Panc1 (cell line): Measurements from ENCODE around the gene UBE2V1.
"Not testable (repeated sequence)": the region's sequence is repeated elsewhere in the genome, so short reads cannot be mapped to it uniquely, and the experiment has no call there.

Experiments
- POLR2AphosphoS5 ChIP-seq: IDR thresholded peaks from 2 replicates; pipeline ENCODE4 v1.6.1; 2012; ENCODE audit warnings: mild to moderate bottlenecking, low read depth, low read length, moderate library complexity
- SIN3A ChIP-seq: IDR thresholded peaks from 2 replicates; pipeline ENCODE4 v1.6.1; 2012; ENCODE audit warnings: low read depth, mild to moderate bottlenecking, low read length, moderate library complexity, borderline replicate concordance; ENCODE audit not compliant: insufficient read depth
- TCF7L2 ChIP-seq: IDR thresholded peaks from 2 replicates; pipeline ENCODE4 v1.6.1; 2011; ENCODE audit warnings: mild to moderate bottlenecking, low read depth, low read length, inconsistent platforms
- TF ChIP-seq, protein P1 (sequence below): fragments of 450-650 bp; IDR thresholded peaks from 2 replicates; pipeline ENCODE4 v1.5.1; 2017; ENCODE audit warnings: mild to moderate bottlenecking

DNA sequence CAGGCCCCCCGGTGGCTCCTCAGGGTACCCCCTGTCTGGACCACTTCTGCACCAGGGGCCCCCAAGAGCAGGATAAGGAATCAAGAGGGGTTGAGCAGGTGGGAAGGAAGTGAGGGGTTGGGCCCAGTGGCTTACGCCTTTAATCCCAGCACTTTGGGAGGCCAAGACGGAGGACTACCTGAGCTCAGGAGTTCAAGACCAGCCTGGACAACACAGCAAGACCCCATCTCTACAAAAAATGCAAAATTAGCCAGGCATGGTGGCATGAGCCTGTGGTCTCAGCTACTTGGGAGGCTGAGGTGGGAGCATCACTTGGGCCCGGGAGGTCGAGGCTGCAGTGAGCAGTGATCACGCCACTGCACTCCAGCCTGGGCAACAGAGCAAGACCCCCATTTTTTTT lies 49.2 kb downstream of the UBE2V1 start:
- TF ChIP-seq, protein P1, sequence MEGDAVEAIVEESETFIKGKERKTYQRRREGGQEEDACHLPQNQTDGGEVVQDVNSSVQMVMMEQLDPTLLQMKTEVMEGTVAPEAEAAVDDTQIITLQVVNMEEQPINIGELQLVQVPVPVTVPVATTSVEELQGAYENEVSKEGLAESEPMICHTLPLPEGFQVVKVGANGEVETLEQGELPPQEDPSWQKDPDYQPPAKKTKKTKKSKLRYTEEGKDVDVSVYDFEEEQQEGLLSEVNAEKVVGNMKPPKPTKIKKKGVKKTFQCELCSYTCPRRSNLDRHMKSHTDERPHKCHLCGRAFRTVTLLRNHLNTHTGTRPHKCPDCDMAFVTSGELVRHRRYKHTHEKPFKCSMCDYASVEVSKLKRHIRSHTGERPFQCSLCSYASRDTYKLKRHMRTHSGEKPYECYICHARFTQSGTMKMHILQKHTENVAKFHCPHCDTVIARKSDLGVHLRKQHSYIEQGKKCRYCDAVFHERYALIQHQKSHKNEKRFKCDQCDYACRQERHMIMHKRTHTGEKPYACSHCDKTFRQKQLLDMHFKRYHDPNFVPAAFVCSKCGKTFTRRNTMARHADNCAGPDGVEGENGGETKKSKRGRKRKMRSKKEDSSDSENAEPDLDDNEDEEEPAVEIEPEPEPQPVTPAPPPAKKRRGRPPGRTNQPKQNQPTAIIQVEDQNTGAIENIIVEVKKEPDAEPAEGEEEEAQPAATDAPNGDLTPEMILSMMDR = not testable (repeated sequence)
- not testable (repeated sequence) for TF ChIP-seq POLR2AphosphoS5, SIN3A, TCF7L2
